Stimulated activated CD8-positive, alpha-beta memory T cell treated with anti-CD3 and anti-CD28 coated beads, Interleukin-7, amount 100 ng/mL, for 48 hours (primary cell): ENCODE results near the gene SUGCT.
"Not testable (repeated sequence)": the region's sequence is repeated elsewhere in the genome, so short reads cannot be mapped to it uniquely, and the experiment has no call there.

Experiments used
- DNase-seq, 2 donors: peaks; one replicate each; pipeline ENCODE4 v3.0.0-alpha.2; 2020; ENCODE audit warnings: low read depth in 1 of 2; ENCODE audit errors: extremely low read depth in 1 of 2

The SUGCT gene

DNA sequence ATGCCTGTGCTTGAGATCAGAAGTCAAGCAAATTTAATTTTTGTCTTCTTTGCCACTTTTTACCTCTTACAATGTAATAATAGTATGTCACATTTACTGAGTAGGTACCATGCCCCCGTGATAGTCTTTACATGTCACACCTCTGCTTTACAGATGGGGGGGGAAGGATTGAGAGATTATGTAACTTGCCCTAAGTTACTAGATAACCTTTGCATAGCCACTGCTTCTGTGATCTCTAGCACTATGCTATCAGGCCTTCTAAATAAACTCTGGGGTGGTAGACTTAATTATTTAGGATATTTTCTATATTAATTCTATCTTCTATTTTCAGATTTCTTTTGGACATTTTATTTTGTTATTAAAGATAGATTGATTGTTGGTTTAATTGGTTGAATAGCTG is 514.4 kb downstream of the SUGCT start:
- no peak for DNase-seq

GRCh38 chr7:40650903-40651302 is 516.1 kb downstream of the SUGCT start:
- DNase-seq = not testable (repeated sequence)

DNA sequence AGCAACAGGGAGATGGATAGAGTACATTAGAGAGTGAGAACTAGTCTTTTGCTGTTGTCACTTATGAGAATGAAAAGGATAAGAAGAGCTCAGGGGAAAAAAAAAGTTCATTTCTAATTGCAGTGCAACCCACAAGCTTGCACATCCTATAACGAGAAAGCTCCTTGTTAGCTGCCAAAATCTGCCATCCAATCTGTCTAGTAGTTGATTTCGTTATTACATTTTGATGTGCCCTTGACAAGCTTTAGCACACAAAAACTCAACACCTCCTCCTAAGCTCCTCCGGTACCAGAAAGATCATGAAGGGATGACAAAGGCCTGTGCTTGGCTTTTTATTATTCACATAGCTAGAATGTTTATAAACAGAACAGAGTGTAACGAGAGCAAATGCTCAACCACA is 519.4 kb downstream of the SUGCT start:
- no peak for DNase-seq

- no peak for DNase-seq
Measured at GRCh38 chr7:40655426-40655825, 520.6 kb downstream of the SUGCT start.

- DNase-seq = no peak
Measured at GRCh38 chr7:40656349-40656748, 521.5 kb downstream of the SUGCT start.

DNA sequence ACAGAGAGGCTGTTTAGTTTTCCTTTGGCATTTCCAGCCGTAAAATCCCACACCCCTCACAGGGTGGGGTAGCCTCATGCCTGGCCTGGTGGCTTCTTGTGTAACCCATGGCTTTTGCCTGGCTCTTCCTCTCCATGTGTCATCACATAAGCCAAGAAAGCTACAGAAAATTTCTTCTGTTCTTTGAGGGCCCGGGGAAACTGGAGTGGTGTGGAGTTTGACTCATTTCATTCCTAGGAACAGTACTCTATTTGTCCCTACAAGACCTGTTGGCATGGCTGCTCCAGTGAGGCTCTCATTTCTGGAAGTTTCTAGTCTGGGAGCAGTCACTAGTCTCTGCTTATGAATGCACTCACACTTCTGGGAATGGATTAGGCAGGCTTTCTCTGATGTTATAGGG is 523.9 kb downstream of the SUGCT start:
- no peak for DNase-seq

DNA sequence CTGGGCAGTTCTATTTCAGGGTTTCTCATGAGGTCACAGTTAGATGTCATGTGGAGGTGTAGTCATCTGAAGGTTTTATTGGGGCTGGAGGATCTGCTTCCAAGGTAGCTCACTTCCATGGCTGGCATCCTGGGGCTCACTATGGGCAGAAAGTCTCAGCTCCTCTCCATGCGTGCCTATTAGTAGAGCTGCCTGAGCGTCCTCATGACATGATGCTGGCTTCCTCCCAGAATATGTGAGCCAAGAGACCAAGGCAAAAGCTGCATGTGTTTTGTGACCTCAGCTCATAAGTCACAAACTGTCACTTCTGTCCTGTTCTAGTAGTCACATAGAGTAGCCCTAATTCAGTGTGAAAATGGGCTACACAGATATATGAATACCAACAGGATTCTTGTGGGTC is 524.4 kb downstream of the SUGCT start:
- DNase-seq = no peak

DNA sequence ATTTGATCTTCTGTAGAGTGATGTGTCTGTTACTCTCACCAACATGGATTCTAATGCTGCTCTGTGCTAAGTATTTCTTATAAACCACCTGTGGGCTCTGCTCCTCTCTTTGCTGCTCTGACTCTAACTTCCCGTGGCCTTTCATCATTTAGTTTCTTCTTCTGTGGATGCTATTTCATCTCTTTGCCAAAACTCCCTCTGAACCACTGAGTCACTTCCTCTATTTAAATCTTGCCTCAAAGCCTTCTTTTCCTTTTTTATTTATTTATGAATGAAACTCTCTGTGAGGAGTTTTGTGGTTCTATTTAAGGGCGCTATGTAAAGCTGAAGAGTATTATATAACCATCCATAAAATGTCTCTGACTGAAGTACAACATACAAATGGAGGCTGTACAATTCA is 538.5 kb downstream of the SUGCT start:
- DNase-seq = no peak

- DNase-seq = no peak
Measured at GRCh38 chr7:40674316-40674715, 539.5 kb downstream of the SUGCT start.

DNA sequence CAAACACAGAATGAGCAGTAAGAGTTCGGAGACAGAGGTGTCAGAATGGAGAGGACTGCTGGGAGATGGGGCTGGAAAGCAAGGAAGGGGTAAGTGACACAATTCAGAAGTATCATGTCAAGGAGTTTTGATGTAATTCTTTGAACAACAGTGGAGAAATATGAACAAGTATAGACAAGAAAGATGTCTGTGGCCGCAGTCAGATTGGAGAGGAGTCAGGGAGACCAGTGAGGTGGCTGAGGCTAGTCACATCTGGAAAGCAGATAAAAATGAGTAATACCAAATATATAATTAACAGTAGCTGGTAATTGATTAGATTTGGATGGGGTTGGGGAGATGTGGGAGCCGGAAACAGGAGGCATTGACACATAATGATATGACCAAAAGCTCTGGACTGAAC is 540.9 kb downstream of the SUGCT start:
- no peak for DNase-seq

GRCh38 chr7:40676221-40676620 is 541.4 kb downstream of the SUGCT start:
- no peak for DNase-seq

DNA sequence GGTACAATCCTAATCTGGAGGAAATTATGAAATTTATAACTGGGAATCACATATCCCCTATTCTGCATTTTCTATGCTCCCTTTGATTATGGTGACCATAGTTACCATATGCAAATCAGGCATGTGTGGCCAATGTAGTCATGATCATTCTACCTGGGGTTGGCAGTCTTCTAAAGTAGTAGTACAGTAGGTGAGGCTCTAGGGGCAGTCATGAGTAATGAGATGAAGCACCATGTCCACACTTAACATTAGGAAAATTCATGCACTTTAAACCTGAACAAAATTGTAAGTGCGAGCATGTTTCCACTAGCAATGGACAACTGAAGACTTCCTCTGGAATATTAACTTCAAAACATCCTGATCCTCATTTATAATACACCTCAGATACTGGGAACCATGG is 545.9 kb downstream of the SUGCT start:
- DNase-seq = no peak

DNA sequence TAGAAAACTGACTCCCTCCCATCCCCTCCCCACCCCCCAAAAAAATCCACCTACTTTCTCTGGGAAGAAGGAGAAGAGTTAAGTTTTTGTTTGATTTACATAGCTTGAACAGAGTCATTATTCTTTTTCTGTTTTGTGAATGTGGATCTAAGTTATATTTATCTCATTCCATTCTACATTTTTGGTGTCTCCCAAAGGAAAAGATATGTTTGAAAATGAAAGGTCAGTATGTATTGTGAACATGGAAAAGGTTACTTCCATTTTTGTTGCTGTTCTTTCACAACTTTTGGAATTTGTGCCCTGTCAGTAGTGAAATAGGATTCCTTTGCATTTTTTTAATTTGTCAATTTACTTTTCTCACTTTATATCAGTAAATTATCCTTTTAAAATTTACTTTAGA is 547.9 kb downstream of the SUGCT start:
- no peak for DNase-seq

DNA sequence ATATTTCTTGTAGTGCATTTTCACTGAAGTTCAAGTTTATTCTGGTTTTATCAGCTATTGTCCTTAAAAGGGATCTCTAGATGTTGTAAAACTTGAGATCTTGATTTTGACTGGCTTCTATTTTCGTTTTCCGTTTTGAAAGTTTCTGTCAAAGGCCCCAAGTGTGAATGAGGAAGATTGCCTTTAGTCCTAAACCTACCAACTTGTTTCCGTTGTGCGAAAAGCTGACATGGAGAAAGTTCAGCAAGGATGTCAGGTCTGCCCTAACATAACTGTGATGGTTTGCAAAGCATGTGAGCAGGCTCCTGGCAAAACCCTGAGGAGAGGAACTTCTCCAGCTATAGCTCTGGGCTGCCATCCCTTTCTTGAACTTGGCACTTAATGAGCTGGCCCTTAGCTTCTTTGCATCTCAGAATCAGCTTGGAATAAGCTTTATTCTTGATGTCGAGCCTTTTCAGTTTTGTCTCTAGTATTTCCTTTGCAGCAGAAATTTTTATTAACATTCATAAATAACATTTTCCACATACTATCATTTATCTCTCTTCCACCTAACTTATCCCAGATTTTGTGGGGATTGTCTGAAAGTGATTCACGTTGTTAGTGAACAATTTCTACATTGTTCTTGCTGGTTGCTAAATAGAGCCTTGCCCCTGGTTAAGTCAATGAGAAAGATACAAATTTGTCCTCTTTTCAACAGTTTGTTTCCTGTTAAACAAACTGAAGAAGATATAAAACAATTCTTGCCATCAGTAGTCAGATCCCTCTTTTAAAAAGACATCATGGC is 559.4 kb downstream of the SUGCT start:
- no peak for DNase-seq

- no peak for DNase-seq
Measured at GRCh38 chr7:40694991-40695390, 560.2 kb downstream of the SUGCT start.

DNA sequence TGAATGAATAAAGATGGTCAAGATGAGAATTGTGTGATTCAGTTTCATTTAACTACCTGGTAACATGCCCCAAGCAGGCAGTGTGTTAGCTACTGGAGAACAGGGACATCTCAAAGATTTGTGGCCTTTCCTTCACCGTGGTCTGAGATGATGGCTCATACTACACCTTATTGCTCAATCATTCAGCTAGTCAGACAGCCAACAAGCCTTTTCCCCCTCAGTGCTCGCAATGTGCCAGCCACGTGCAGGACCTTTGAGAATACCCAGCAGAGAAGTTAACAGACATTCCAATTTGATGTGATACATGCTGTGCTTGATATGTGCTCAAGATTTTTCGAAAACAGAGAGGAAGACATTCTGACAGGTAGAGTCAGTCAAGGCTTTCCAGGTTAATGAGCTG is 562.8 kb downstream of the SUGCT start:
- DNase-seq = no peak

DNA sequence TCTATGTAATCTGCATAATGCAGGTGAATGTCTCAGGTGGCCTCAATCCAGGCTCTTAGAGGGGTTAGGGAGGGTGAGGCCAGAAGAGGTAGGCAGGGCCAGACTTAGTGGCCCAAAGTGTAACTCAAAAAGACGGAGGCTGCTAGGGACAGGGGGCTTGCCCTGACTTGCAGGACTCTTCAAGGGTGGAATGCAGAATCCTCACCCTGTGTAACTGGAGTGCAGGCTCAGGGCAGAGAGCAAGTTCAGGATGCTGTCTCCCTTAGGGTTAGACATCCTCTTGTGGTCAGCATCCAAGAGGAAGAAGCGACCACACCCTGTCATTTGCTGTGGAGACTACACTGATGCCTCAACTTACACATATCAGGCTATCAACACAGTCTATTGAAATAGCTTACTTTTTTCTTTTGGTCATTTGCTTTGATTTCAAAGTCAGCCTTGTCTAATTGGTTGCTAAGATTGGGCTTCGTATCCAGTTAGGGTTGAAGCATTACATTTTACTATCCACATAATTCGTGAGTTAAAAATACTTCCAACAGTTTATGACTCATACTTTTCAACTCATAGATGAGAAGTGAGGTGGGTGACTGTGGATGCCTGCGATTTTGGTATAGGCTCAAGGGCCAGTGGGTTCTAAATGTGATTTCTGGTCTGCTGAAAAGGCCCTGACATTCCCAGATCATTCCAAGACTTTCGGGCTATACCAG is 563.6 kb downstream of the SUGCT start:
- DNase-seq = no peak

- DNase-seq = no peak
Measured at GRCh38 chr7:40698921-40699260, 564.1 kb downstream of the SUGCT start.

- DNase-seq = peak in 1 of 2 donors; percentile 6
Measured at GRCh38 chr7:40700653-40701421, 566.0 kb downstream of the SUGCT start.

- DNase-seq = no peak
Measured at GRCh38 chr7:40701836-40702551, 567.2 kb downstream of the SUGCT start.

DNA sequence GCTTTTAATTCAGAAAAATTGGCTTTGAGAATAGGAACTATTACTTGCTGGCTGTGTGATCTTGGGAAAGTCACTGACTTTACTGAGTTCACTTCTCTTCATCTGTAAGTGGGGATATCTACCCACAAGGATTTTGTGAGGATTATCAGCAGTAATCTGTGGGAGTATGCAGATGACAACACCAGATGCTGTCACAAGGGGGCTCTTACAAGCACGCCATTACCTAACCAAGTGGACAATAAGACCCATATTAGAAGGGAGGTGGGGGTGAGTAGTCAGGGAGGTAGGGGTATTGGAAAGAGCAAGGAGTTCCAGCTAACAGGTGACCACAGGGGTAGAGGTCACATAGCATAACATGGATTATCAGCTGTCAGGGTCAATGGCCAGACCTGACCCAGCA is 569.4 kb downstream of the SUGCT start:
- no peak for DNase-seq
